Activated CD4-positive, alpha-beta memory T cell treated with anti-CD3 and anti-CD28 coated beads for 36 hours (primary cell): ENCODE measurements around the gene IGF1R. TPM values are rescaled to one million over a fixed set of nuclear protein-coding genes. Genes with fewer than 3 reads are reported as not detected.

Experiments used
- CTCF ChIA-PET: fragments of 350-600 bp; sonication (Branson Sonifier 250); formaldehyde crosslinking; loops from one replicate; lab custom pipeline; 2021; ENCODE audit warnings: antibody characterized with exemption, inconsistent platforms; lab: Charles Lee
- POLR2A ChIA-PET: fragments of 350-600 bp; sonication (Branson Sonifier 250); formaldehyde crosslinking; loops from one replicate; lab custom pipeline; 2021; ENCODE audit warnings: antibody characterized with exemption; lab: Charles Lee
- DNase-seq: peaks from one replicate; pipeline ENCODE4 v3.0.0-alpha.2; 2020
- H3K27ac Mint-ChIP-seq: one replicate; pipeline ENCODE4 v1.8.0; 2021; ENCODE audit warnings: mixed read lengths
- H3K27me3 Mint-ChIP-seq: one replicate; pipeline ENCODE4 v1.8.0; 2021; ENCODE audit warnings: mixed read lengths
- H3K36me3 Mint-ChIP-seq: one replicate; pipeline ENCODE4 v1.8.0; 2021; ENCODE audit warnings: mixed read lengths
- H3K4me1 Mint-ChIP-seq: one replicate; pipeline ENCODE4 v1.8.0; 2021; ENCODE audit warnings: low read depth, mixed read lengths
- H3K4me3 Mint-ChIP-seq: one replicate; pipeline ENCODE4 v1.8.0; 2021; ENCODE audit warnings: mild to moderate bottlenecking, mixed read lengths
- H3K9me3 Mint-ChIP-seq: one replicate; pipeline ENCODE4 v1.8.0; 2021; ENCODE audit warnings: mixed read lengths
- intact Hi-C: fragments of 100-400 bp; cut with micrococcal nuclease; formaldehyde crosslinking; loops from one replicate; pipeline ENCODE4 v1.15.1; 2023
- total RNA-seq, 2 experiments: library from RNA; stranded (reverse); gene quantifications; one replicate each; pipeline ENCODE4 v1.2.3, GENCODE V29; 2021

IGF1R gene
- total RNA-seq, 2 experiments from 2014 or later: 13.2 to 14.8 TPM

GRCh38 chr15:98735304-98735703 is 87.0 kb downstream of the IGF1R start:
- intact Hi-C loops: no loop called here
- no peak overlapping the region for H3K4me3 Mint-ChIP-seq
- DNase-seq: no peak
- no peaks in the 10 kb centered on the region for H3K9me3 Mint-ChIP-seq
- POLR2A ChIA-PET: no interaction called here
- no peaks in the 10 kb centered on the region for H3K36me3 Mint-ChIP-seq
- no peaks in the 10 kb centered on the region for H3K27me3 Mint-ChIP-seq
- H3K27ac Mint-ChIP-seq: no peak overlapping the region
- CTCF ChIA-PET: interaction anchor here (0.9 kb wide), 1 partner anchor 168 kb away, joined by 3 read pairs; no protein-coding TSS in a partner anchor
- peaks cover 32% of the 10 kb centered on the region for H3K4me1 Mint-ChIP-seq

GRCh38 chr15:98735895-98736617 is 87.7 kb downstream of the IGF1R start:
- ChIA-PET POLR2A (no interaction called here), CTCF (interaction anchor here (0.9 kb wide), 1 partner anchor 168 kb away, joined by 3 read pairs; no protein-coding TSS in a partner anchor)
- no peaks in the 10 kb centered on the region for H3K36me3 Mint-ChIP-seq
- no peak for DNase-seq
- no peaks in the 10 kb centered on the region for H3K9me3 Mint-ChIP-seq
- no peak overlapping the region for H3K27ac Mint-ChIP-seq
- H3K4me1 Mint-ChIP-seq: peaks cover 34% of the 10 kb centered on the region
- H3K27me3 Mint-ChIP-seq: no peaks in the 10 kb centered on the region
- intact Hi-C loops: no loop called here
- no peak overlapping the region for H3K4me3 Mint-ChIP-seq

- Mint-ChIP-seq H3K9me3 (no peaks in the 10 kb centered on the region), H3K27ac (no peak overlapping the region), H3K36me3 (no peaks in the 10 kb centered on the region), H3K4me1 (peaks cover 34% of the 10 kb centered on the region), H3K27me3 (no peaks in the 10 kb centered on the region), H3K4me3 (no peak overlapping the region)
- intact Hi-C loops: no loop called here
- ChIA-PET CTCF (no interaction called here), POLR2A (no interaction called here)
- no peak for DNase-seq
Observed at GRCh38 chr15:98737159-98737558, 88.8 kb downstream of the IGF1R start.

- intact Hi-C loops: no loop called here
- Mint-ChIP-seq H3K27me3 (no peaks in the 10 kb centered on the region), H3K9me3 (no peaks in the 10 kb centered on the region), H3K27ac (no peak overlapping the region), H3K36me3 (no peaks in the 10 kb centered on the region), H3K4me1 (peaks cover 34% of the 10 kb centered on the region), H3K4me3 (no peak overlapping the region)
- ChIA-PET CTCF (no interaction called here), POLR2A (no interaction called here)
- no peak for DNase-seq
Observed at GRCh38 chr15:98737721-98738120, 89.4 kb downstream of the IGF1R start.

GRCh38 chr15:98738689-98739401 is 90.5 kb downstream of the IGF1R start:
- no peak for DNase-seq
- Mint-ChIP-seq H3K27me3 (peaks cover 1% of the 10 kb centered on the region), H3K36me3 (no peaks in the 10 kb centered on the region), H3K4me3 (no peak overlapping the region), H3K9me3 (no peaks in the 10 kb centered on the region), H3K27ac (no peak overlapping the region), H3K4me1 (peaks cover 37% of the 10 kb centered on the region)
- POLR2A ChIA-PET: no interaction called here
- CTCF ChIA-PET: no interaction called here
- intact Hi-C loops: no loop called here

GRCh38 chr15:98740295-98740694 is 92.0 kb downstream of the IGF1R start:
- ChIA-PET CTCF (no interaction called here), POLR2A (no interaction called here)
- Mint-ChIP-seq H3K9me3 (no peaks in the 10 kb centered on the region), H3K4me1 (peaks cover 42% of the 10 kb centered on the region), H3K4me3 (no peak overlapping the region), H3K27ac (no peak overlapping the region), H3K36me3 (no peaks in the 10 kb centered on the region), H3K27me3 (peaks cover 2% of the 10 kb centered on the region)
- DNase-seq: no peak
- intact Hi-C loops: no loop called here

GRCh38 chr15:98740963-98741362 is 92.6 kb downstream of the IGF1R start:
- no peaks in the 10 kb centered on the region for H3K36me3 Mint-ChIP-seq
- ChIA-PET POLR2A (no interaction called here), CTCF (no interaction called here)
- no peak overlapping the region for H3K27ac Mint-ChIP-seq
- H3K9me3 Mint-ChIP-seq: no peaks in the 10 kb centered on the region
- intact Hi-C loops: no loop called here
- no peak for DNase-seq
- peaks cover 44% of the 10 kb centered on the region for H3K4me1 Mint-ChIP-seq
- no peak overlapping the region for H3K4me3 Mint-ChIP-seq
- H3K27me3 Mint-ChIP-seq: peaks cover 2% of the 10 kb centered on the region

GRCh38 chr15:98743177-98743576 is 94.8 kb downstream of the IGF1R start:
- Mint-ChIP-seq H3K4me1 (peaks cover 57% of the 10 kb centered on the region), H3K9me3 (no peaks in the 10 kb centered on the region), H3K4me3 (no peak overlapping the region), H3K27ac (no peak overlapping the region), H3K27me3 (peaks cover 4% of the 10 kb centered on the region), H3K36me3 (no peaks in the 10 kb centered on the region)
- no peak for DNase-seq
- ChIA-PET CTCF (no interaction called here), POLR2A (no interaction called here)
- intact Hi-C loops: no loop called here

GRCh38 chr15:98744506-98744905 is 96.2 kb downstream of the IGF1R start:
- intact Hi-C loops: no loop called here
- ChIA-PET POLR2A (no interaction called here), CTCF (no interaction called here)
- Mint-ChIP-seq H3K27me3 (peaks cover 4% of the 10 kb centered on the region), H3K4me1 (peaks cover 46% of the 10 kb centered on the region), H3K4me3 (no peak overlapping the region), H3K36me3 (no peaks in the 10 kb centered on the region), H3K9me3 (no peaks in the 10 kb centered on the region), H3K27ac (no peak overlapping the region)
- DNase-seq: no peak

- no peaks in the 10 kb centered on the region for H3K9me3 Mint-ChIP-seq
Observed at GRCh38 chr15:98745179-98745578, 96.8 kb downstream of the IGF1R start.

GRCh38 chr15:98745650-98746374 is 97.5 kb downstream of the IGF1R start:
- H3K27ac Mint-ChIP-seq: no peak overlapping the region
- H3K36me3 Mint-ChIP-seq: no peaks in the 10 kb centered on the region
- H3K4me3 Mint-ChIP-seq: no peak overlapping the region
- intact Hi-C loops: no loop called here
- CTCF ChIA-PET: no interaction called here
- H3K4me1 Mint-ChIP-seq: peaks cover 42% of the 10 kb centered on the region
- peaks cover 4% of the 10 kb centered on the region for H3K27me3 Mint-ChIP-seq
- POLR2A ChIA-PET: interaction anchor here (0.7 kb wide), 1 partner anchor 80 kb away, joined by 3 read pairs; no protein-coding TSS in a partner anchor
- no peak for DNase-seq
- no peaks in the 10 kb centered on the region for H3K9me3 Mint-ChIP-seq

More at GRCh38 chr15:98745179-98745578, 96.8 kb downstream of the IGF1R start:
- no peak for DNase-seq
- intact Hi-C loops: no loop called here
- H3K4me3 Mint-ChIP-seq: no peak overlapping the region
- POLR2A ChIA-PET: interaction anchor here (0.7 kb wide), 1 partner anchor 79 kb away, joined by 3 read pairs; no protein-coding TSS in a partner anchor
- H3K4me1 Mint-ChIP-seq: peaks cover 45% of the 10 kb centered on the region
- CTCF ChIA-PET: no interaction called here
- H3K36me3 Mint-ChIP-seq: no peaks in the 10 kb centered on the region
- H3K27ac Mint-ChIP-seq: no peak overlapping the region
- peaks cover 4% of the 10 kb centered on the region for H3K27me3 Mint-ChIP-seq
